ENCODE data around the gene PML. TPM values are rescaled to one million over a fixed set of nuclear protein-coding genes. Genes with fewer than 3 reads are reported as not detected.

Gene PML
- polyA plus RNA-seq, 1 experiment, result 14.3 TPM

DNA sequence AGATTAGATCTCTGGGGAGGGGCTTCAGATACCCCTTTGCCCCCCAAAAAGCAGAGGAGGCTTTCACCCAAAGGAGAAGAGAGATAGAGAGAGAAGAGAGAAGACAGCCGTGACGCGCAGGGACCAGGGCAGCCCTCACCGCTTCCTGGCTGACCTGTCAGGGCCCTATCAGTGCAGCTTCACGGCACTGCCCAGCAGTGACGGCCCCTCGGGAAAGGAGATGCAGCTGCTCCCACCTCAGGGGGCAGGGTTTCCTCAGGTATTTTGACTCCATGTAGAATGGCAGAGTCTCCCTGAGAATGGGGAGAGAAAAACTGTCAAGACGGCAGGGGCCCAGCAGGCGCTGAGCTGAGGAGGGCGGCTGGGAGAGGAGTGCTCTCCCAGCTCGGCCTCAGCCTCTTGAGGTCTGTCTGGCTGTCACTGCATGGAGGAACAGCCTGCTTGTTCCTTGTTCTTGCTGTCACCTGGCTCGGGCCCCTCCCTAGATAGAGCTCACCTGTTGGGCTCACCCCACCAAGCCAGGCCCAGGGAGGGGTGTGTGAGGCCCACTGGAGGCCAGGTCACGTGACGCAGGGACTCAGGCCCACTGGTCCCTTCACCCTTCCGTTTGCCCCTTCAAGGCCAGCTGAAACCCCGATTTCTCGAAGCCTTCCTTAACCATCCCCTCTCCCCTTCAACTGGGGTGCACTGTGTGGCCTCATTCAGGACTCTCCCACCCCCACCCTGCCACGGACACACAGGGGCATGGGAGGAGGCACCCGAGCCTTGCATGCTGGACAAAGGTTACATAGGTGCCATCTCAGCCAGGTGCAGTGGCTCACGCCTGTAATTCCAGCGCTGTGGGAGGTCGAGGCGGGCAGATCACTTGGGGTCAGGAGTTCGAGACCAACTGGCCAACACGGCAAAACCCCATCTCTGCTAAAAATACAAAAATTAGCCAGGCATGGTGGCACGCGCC is 40.0 kb upstream of the PML start:
- Histone ChIP-seq H3K4me3 (ENCODE audit: low read depth, low read length) (no peak overlapping the region), H3K27me3 (ENCODE audit: control insufficient read depth, insufficient read depth, low read length) (no peaks in the 10 kb centered on the region), H3K36me3 (ENCODE audit: control insufficient read depth, insufficient read depth, low read length) (peaks cover 16% of the 10 kb centered on the region)
- TF ChIP-seq, protein P1, sequence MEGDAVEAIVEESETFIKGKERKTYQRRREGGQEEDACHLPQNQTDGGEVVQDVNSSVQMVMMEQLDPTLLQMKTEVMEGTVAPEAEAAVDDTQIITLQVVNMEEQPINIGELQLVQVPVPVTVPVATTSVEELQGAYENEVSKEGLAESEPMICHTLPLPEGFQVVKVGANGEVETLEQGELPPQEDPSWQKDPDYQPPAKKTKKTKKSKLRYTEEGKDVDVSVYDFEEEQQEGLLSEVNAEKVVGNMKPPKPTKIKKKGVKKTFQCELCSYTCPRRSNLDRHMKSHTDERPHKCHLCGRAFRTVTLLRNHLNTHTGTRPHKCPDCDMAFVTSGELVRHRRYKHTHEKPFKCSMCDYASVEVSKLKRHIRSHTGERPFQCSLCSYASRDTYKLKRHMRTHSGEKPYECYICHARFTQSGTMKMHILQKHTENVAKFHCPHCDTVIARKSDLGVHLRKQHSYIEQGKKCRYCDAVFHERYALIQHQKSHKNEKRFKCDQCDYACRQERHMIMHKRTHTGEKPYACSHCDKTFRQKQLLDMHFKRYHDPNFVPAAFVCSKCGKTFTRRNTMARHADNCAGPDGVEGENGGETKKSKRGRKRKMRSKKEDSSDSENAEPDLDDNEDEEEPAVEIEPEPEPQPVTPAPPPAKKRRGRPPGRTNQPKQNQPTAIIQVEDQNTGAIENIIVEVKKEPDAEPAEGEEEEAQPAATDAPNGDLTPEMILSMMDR (IDR thresholded peaks at IDR 0.05; ENCODE audit: insufficient read depth, low read depth, low read length), result no peak
- CTCF ChIA-PET, result interaction anchor here (1.2 to 1.6 kb wide), 3 partner anchors 9 to 27 kb away, joined by 4 to 9 read pairs (median 5); no protein-coding TSS in a partner anchor
- POLR2A ChIA-PET, result no interaction called here
- DNase-seq (ENCODE audit: low read depth), result no peak

DNA sequence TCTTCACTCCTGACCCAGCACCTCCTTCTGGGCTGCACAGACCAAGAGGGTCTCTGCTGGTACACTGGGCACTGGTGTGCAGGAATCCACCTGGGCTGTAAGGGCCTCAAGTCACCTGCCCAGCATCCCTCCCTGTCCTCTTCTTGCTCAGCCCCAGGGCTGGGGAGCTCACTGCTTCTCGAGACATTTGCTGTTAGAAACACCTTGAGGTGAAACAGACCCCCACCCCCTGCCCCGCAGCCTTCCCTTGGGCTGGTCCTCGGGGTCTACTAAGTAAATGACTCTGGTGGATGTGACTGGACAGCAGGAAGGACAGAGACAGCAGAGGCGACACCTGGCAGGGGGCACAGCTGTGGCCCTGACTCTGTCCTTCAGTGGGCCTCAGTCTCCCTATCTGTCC is 39.2 kb upstream of the PML start:
- ChIA-PET CTCF (interaction anchor here (1.5 to 1.8 kb wide), 2 partner anchors 9 to 27 kb away, joined by 4 to 6 read pairs; no protein-coding TSS in a partner anchor), POLR2A (no interaction called here)
- TF ChIP-seq, protein P1 (IDR thresholded peaks at IDR 0.05; ENCODE audit: insufficient read depth, low read depth, low read length), result no peak
- no peak for DNase-seq (ENCODE audit: low read depth)
- Histone ChIP-seq H3K4me3 (ENCODE audit: low read depth, low read length) (no peak overlapping the region), H3K27me3 (ENCODE audit: control insufficient read depth, insufficient read depth, low read length) (no peaks in the 10 kb centered on the region), H3K36me3 (ENCODE audit: control insufficient read depth, insufficient read depth, low read length) (peaks cover 13% of the 10 kb centered on the region)

DNA sequence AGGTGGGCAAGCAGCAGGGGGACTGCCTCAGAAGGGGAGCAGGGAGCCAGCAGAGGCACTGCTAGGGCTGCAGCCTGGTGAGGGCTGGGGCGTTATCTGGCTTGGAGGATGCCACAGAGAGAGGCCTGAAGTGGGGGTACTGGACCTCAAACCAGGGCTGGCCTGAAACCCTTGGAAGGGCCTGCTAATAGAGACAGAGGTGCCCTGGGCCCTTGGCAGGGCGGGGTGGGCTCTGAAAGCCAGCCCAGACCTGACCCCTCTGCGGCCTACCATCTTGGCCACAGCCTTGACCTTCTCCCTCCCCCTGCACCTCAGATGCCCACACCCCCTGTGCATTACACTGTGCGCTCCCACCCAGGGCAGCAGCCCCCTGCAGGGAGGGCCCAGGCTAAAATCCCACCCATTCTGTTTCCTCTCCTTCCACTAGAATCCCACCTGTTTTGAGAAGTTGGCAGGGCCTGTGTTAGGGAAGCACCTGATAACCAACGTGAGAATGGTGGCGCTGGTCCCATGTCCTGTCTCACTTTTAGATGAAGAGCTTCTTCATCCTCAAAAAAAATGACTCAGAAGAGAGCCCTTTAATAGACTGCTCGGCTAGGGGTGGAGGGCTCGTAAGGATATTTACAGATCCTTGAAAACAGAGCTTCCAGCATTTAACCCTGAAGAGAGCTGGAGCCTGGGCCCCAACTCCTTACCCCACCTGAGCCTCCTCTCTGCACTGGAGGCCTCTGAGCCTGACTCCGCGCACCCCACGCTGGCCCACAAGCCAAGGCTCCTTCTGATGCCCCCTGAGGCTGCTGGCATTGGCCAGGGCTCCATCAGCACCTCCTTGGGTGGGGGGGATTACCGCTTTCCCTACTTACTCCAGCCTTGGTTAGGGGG is 38.4 kb upstream of the PML start:
- no peaks in the 10 kb centered on the region for H3K27me3 ChIP-seq (ENCODE audit: control insufficient read depth, insufficient read depth, low read length)
- DNase-seq (ENCODE audit: low read depth), result no peak
- TF ChIP-seq, protein P1 (IDR thresholded peaks at IDR 0.05; ENCODE audit: insufficient read depth, low read depth, low read length), result no peak
- H3K4me3 ChIP-seq (ENCODE audit: low read depth, low read length), result no peak overlapping the region
- POLR2A ChIA-PET, result interaction anchor here (1.5 kb wide), 1 partner anchor 16 kb away, joined by 6 read pairs; no protein-coding TSS in a partner anchor
- CTCF ChIA-PET, result interaction anchor here (1.0 to 6.2 kb wide), 6 partner anchors 8 to 92 kb away, joined by 3 to 28 read pairs (median 4); no protein-coding TSS in a partner anchor
- H3K36me3 ChIP-seq (ENCODE audit: control insufficient read depth, insufficient read depth, low read length), result peaks cover 11% of the 10 kb centered on the region

DNA sequence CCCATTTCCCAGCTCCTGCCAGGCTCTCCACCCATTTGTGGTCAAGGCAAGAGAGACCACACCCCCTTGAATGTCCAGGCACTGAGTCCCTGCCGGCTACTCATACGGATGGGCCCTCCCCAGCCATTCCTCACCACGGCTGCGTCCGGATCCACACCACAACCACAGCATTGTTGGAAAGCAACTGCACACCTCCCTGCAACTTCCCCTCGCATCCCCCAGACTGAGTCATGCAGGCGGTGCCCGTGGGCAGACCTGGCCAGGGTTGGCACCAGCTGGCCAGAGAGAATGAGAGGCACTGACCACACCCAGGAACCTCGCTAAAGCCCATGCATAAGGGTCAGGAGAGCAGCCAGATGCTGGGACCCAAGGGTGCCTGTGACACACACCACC is 37.8 kb upstream of the PML start:
- DNase-seq (ENCODE audit: low read depth), result peak; percentile 85
- Histone ChIP-seq H3K36me3 (ENCODE audit: control insufficient read depth, insufficient read depth, low read length) (peaks cover 11% of the 10 kb centered on the region), H3K4me3 (ENCODE audit: low read depth, low read length) (no peak overlapping the region), H3K27me3 (ENCODE audit: control insufficient read depth, insufficient read depth, low read length) (no peaks in the 10 kb centered on the region)
- CTCF ChIA-PET, result interaction anchor here (0.9 to 6.2 kb wide), 7 partner anchors 8 to 91 kb away, joined by 3 to 28 read pairs (median 4); no protein-coding TSS in a partner anchor
- TF ChIP-seq, protein P1 (IDR thresholded peaks at IDR 0.05; ENCODE audit: insufficient read depth, low read depth, low read length), result no peak
- POLR2A ChIA-PET, result interaction anchor here (1.5 kb wide), 1 partner anchor 17 kb away, joined by 6 read pairs; no protein-coding TSS in a partner anchor
